IMR-90 (cell line): ENCODE data around the gene KDM5B. TPM values are rescaled to one million over a fixed set of nuclear protein-coding genes. Genes with fewer than 3 reads are reported as not detected.

Source experiments
- ATAC-seq: fragments of 200-7000 bp; cut with Tn5 transposase; 2 replicates; pipeline ENCODE4 v1.9.1; 2020; ENCODE audit warnings: low read depth, mild to moderate bottlenecking, moderate library complexity
- BruUV-seq: library from RNA; stranded (reverse); fragments of 400-500 nt; replicated peaks from 2 replicates; lab custom pipeline; 2021; lab: Mats Ljungman, UMichigan
- CTCF ChIA-PET: fragments of 300-600 bp; formaldehyde crosslinking; extraction: SDS; loops from one replicate; lab custom pipeline; 2021; ENCODE audit warnings: antibody characterized with exemption; lab: Yijun Ruan, JAX
- POLR2A ChIA-PET: fragments of 300-600 bp; sonication (Branson Sonifier 250); formaldehyde crosslinking; loops from one replicate; lab custom pipeline; 2022; ENCODE audit warnings: antibody characterized with exemption; ENCODE audit not compliant: unreplicated experiment; lab: Charles Lee
- DNase-seq: peaks from one replicate; pipeline ENCODE4 v3.0.0; 2013
- H2AFZ ChIP-seq: replicated peaks from 2 replicates; pipeline ENCODE3; 2013; ENCODE audit warnings: low read length, mild to moderate bottlenecking; ENCODE audit not compliant: poor library complexity
- H2AK5ac ChIP-seq: 2 replicates; pipeline ENCODE4 v1.6.1; 2013; ENCODE audit warnings: low read depth, low read length, inconsistent platforms
- H2AK9ac ChIP-seq: replicated peaks from 2 replicates; pipeline ENCODE3; 2013; ENCODE audit warnings: mild to moderate bottlenecking, low read depth, low read length, moderate library complexity; ENCODE audit not compliant: poor library complexity
- H2BK120ac ChIP-seq: 2 replicates; pipeline ENCODE4 v1.6.1; 2013; ENCODE audit warnings: low read depth, low read length, inconsistent platforms
- H2BK15ac ChIP-seq: 3 replicates; pipeline ENCODE4 v1.6.1; 2013; ENCODE audit warnings: low read depth, low read length, inconsistent platforms
- H2BK20ac ChIP-seq: 2 replicates; pipeline ENCODE4 v1.6.1; 2013; ENCODE audit warnings: low read depth, mild to moderate bottlenecking, inconsistent platforms, low read length, moderate library complexity
- H2BK5ac ChIP-seq: 2 replicates; pipeline ENCODE4 v1.6.1; 2013; ENCODE audit warnings: mild to moderate bottlenecking, low read depth, low read length, inconsistent platforms; ENCODE audit not compliant: poor library complexity, severe bottlenecking
- H3K14ac ChIP-seq: replicated peaks from 2 replicates; pipeline ENCODE4 v1.6.1; 2013; ENCODE audit warnings: low read depth, low read length, inconsistent platforms
- H3K18ac ChIP-seq: 2 replicates; pipeline ENCODE4 v1.6.1; 2013; ENCODE audit warnings: low read depth, low read length, control low read depth
- H3K23ac ChIP-seq: 2 replicates; pipeline ENCODE4 v1.6.1; 2013; ENCODE audit warnings: low read depth, low read length, inconsistent platforms
- H3K27ac ChIP-seq: 2 replicates; pipeline ENCODE4 v1.5.1; 2013; ENCODE audit warnings: mild to moderate bottlenecking, control low read depth, low read length; ENCODE audit not compliant: insufficient read depth
- H3K27me3 ChIP-seq: 2 replicates; pipeline ENCODE4 v1.6.1; 2013; ENCODE audit warnings: low read length; ENCODE audit not compliant: control insufficient read depth, insufficient read depth
- H3K36me3 ChIP-seq: 2 replicates; pipeline ENCODE4 v1.6.1; 2013; ENCODE audit warnings: low read length, mixed read lengths; ENCODE audit not compliant: control insufficient read depth, insufficient read depth
- H3K4ac ChIP-seq: 2 replicates; pipeline ENCODE4 v1.6.1; 2013; ENCODE audit warnings: low read depth, low read length, inconsistent platforms
- H3K4me1 ChIP-seq: 2 replicates; pipeline ENCODE4 v1.6.1; 2013; ENCODE audit warnings: low read length, mixed read lengths; ENCODE audit not compliant: control insufficient read depth, insufficient read depth
- H3K4me2 ChIP-seq: 2 replicates; pipeline ENCODE4 v1.6.1; 2013; ENCODE audit warnings: low read depth, mild to moderate bottlenecking, control low read depth, low read length, moderate library complexity
- H3K4me3 ChIP-seq: 2 replicates; pipeline ENCODE4 v1.5.1; 2013; ENCODE audit warnings: low read depth, mild to moderate bottlenecking, control low read depth, low read length, moderate library complexity; ENCODE audit not compliant: insufficient read depth
- H3K56ac ChIP-seq: 2 replicates; pipeline ENCODE4 v1.6.1; 2013; ENCODE audit warnings: low read length, inconsistent platforms; ENCODE audit not compliant: insufficient read depth; ENCODE audit errors: extremely low read depth
- H3K79me1 ChIP-seq, 2 experiments: 2 replicates each; pipeline ENCODE4 v1.6.1; 2013; ENCODE audit warnings: low read length in 2 of 2, inconsistent platforms in 1 of 2, low read depth in 1 of 2
- H3K9ac ChIP-seq: 2 replicates; pipeline ENCODE4 v1.6.1; 2013; ENCODE audit warnings: low read depth, low read length, control low read depth
- H3K9me1 ChIP-seq: 2 replicates; pipeline ENCODE4 v1.6.1; 2013; ENCODE audit warnings: low read length, inconsistent platforms; ENCODE audit not compliant: insufficient read depth
- H3K9me3 ChIP-seq: 2 replicates; pipeline ENCODE4 v1.6.1; 2013; ENCODE audit warnings: low read length; ENCODE audit not compliant: control insufficient read depth, insufficient read depth
- H4K20me1 ChIP-seq: 2 replicates; pipeline ENCODE4 v1.6.1; 2013; ENCODE audit warnings: low read length, inconsistent platforms; ENCODE audit not compliant: insufficient read depth
- H4K5ac ChIP-seq: 2 replicates; pipeline ENCODE4 v1.6.1; 2013; ENCODE audit warnings: mild to moderate bottlenecking, low read depth, low read length, control low read depth
- H4K8ac ChIP-seq, 2 experiments: 2 replicates each; pipeline ENCODE4 v1.6.1; 2013; ENCODE audit warnings: low read depth in 2 of 2, low read length in 2 of 2, control low read depth in 1 of 2, inconsistent platforms in 1 of 2
- H4K91ac ChIP-seq: 2 replicates; pipeline ENCODE4 v1.6.1; 2013; ENCODE audit warnings: low read depth, low read length, inconsistent platforms; ENCODE audit not compliant: insufficient read depth
- BHLHE40 ChIP-seq: fragments of 150-350 bp; IDR thresholded peaks from 2 replicates; pipeline ENCODE4 v1.6.1; 2016; ENCODE audit warnings: mild to moderate bottlenecking, low read depth, low read length
- CEBPB ChIP-seq: IDR thresholded peaks from 2 replicates; pipeline ENCODE4 v1.6.1; 2012; ENCODE audit warnings: low read depth, low read length, improper control_type of control experiment
- CHD1 ChIP-seq: IDR thresholded peaks from 2 replicates; pipeline ENCODE4 v1.6.1; 2012; ENCODE audit warnings: low read depth, low read length, improper control_type of control experiment
- CTCF ChIP-seq: conservative IDR thresholded peaks from 2 replicates; pipeline ENCODE4 v1.5.1; 2012; ENCODE audit warnings: mild to moderate bottlenecking, low read depth, low read length, improper control_type of control experiment
- ELK1 ChIP-seq: fragments of 150-350 bp; IDR thresholded peaks from 2 replicates; pipeline ENCODE4 v1.6.1; 2016; ENCODE audit warnings: low read depth, mild to moderate bottlenecking, low read length, moderate library complexity, borderline replicate concordance
- FOS ChIP-seq: fragments of 150-350 bp; IDR thresholded peaks from 2 replicates; pipeline ENCODE4 v1.6.1; 2016; ENCODE audit warnings: low read depth, low read length
- MAFK ChIP-seq: IDR thresholded peaks from 2 replicates; pipeline ENCODE4 v1.6.1; 2012; ENCODE audit warnings: low read depth, low read length, improper control_type of control experiment
- MXI1 ChIP-seq: IDR thresholded peaks from 2 replicates; pipeline ENCODE4 v1.6.1; 2012; ENCODE audit warnings: low read depth, mild to moderate bottlenecking, low read length, moderate library complexity, borderline replicate concordance
- NFE2L2 ChIP-seq: fragments of 150-350 bp; IDR thresholded peaks from 2 replicates; pipeline ENCODE4 v1.6.1; 2016; ENCODE audit warnings: low read depth, mild to moderate bottlenecking, low read length
- POLR2A ChIP-seq: IDR thresholded peaks from 2 replicates; pipeline ENCODE4 v1.6.1; 2012; ENCODE audit warnings: mild to moderate bottlenecking, low read depth, low read length
- RAD21 ChIP-seq: IDR thresholded peaks from 2 replicates; pipeline ENCODE4 v1.6.1; 2012; ENCODE audit warnings: low read length, improper control_type of control experiment
- RCOR1 ChIP-seq: IDR thresholded peaks from 2 replicates; pipeline ENCODE4 v1.6.1; 2012; ENCODE audit warnings: mild to moderate bottlenecking, low read length, improper control_type of control experiment; ENCODE audit not compliant: insufficient replicate concordance
- RFX5 ChIP-seq: IDR thresholded peaks from 2 replicates; pipeline ENCODE4 v1.8.0; 2012; ENCODE audit warnings: low read depth, mild to moderate bottlenecking, low read length, moderate library complexity
- SMC3 ChIP-seq: fragments of 150-350 bp; IDR thresholded peaks from 2 replicates; pipeline ENCODE4 v1.6.1; 2016; ENCODE audit warnings: low read depth, mild to moderate bottlenecking, antibody characterized with exemption, low read length, moderate library complexity
- USF2 ChIP-seq: fragments of 150-350 bp; IDR thresholded peaks from 2 replicates; pipeline ENCODE4 v1.6.1; 2017; ENCODE audit warnings: mild to moderate bottlenecking, antibody characterized with exemption, low read length, low read depth
- WGBS, 2 experiments: methylation state at CpG; one replicate each; pipeline versions ENCODE4 v1.1.5 to v1.1.7; 2013; ENCODE audit warnings: missing lambda C conversion rate in 2 of 2; ENCODE audit not compliant: insufficient read length in 1 of 2; ENCODE audit errors: extremely low coverage in 2 of 2; 5-methylcytosine and 5-hydroxymethylcytosine counted together
- dilution Hi-C: fragments of 300-500 bp; cut with HindIII; formaldehyde crosslinking; loops from one replicate; pipeline ENCODE4 v1.14.3; 2018; ENCODE audit warnings: low sequenced_read_pairs; ENCODE audit not compliant: unreplicated experiment
- in situ Hi-C: fragments of 300-500 bp; cut with MboI; formaldehyde crosslinking; loops from 3 replicates; pipeline ENCODE4 v1.14.3; 2019; ENCODE audit warnings: low sequenced_read_pairs, inconsistent platforms, mixed read lengths
- intact Hi-C: fragments of 100-400 bp; cut with micrococcal nuclease; formaldehyde crosslinking; loops from 2 replicates; pipeline ENCODE4 v1.10.0; 2022
- polyA plus RNA-seq, 3 experiments: library from polyadenylated mRNA; depleted of rRNA; stranded (reverse); fragments of >200 nt; gene quantifications; 2 replicates each; pipeline ENCODE4 v1.2.3, GENCODE V29; 2012; ENCODE audit warnings: low replicate concordance in 1 of 3
- total RNA-seq: library from RNA; depleted of rRNA; stranded (reverse); fragments of >200 nt; gene quantifications from 2 replicates; pipeline ENCODE4 v1.2.3, GENCODE V29; 2012

Gene KDM5B
- total and polyA plus RNA-seq, 2 of the 4 experiments (the other 2 are of a cell fraction) = 28.8 to 82.1 TPM

- Histone ChIP-seq H2AK9ac (no peak overlapping the region), H2BK20ac (no peak overlapping the region), H3K9me1 (no peaks in the 10 kb centered on the region), H3K14ac (no peak overlapping the region), H3K27ac (no peak overlapping the region), H3K4me3 (no peak overlapping the region), H3K36me3 (no peaks in the 10 kb centered on the region), H4K91ac (no peak overlapping the region), H4K8ac (no peak overlapping the region), H2AFZ (no peak overlapping the region), H3K9ac (no peak overlapping the region), H3K9me3 (no peaks in the 10 kb centered on the region), H3K23ac (no peak overlapping the region), H2BK120ac (no peak overlapping the region), H2BK15ac (no peak overlapping the region), H4K20me1 (no peaks in the 10 kb centered on the region), H4K5ac (no peak overlapping the region), H3K79me1 (no peaks in the 10 kb centered on the region), H3K4me1 (no peaks in the 10 kb centered on the region), H3K56ac (no peak overlapping the region), H2BK5ac (no peak overlapping the region), H3K4ac (no peak overlapping the region), H3K4me2 (no peak overlapping the region), H3K27me3 (peaks cover 59% of the 10 kb centered on the region), H3K18ac (no peak overlapping the region), H2AK5ac (no peak overlapping the region)
- BruUV-seq = no TSS peak
- CTCF ChIA-PET = interaction anchor here (1.5 kb wide), 1 partner anchor 16 kb away, joined by 3 read pairs; no protein-coding TSS in a partner anchor
- TF ChIP-seq MXI1 (no peak), RFX5 (no peak), CTCF (no peak), CEBPB (no peak), MAFK (no peak), POLR2A (no peak), USF2 (no peak), FOS (no peak), SMC3 (no peak), CHD1 (no peak), RAD21 (no peak), BHLHE40 (no peak), RCOR1 (no peak), ELK1 (no peak), NFE2L2 (no peak)
- intact Hi-C loops (loop anchor here (2.0 kb wide), 1 partner anchor 35 kb away; no protein-coding TSS in a partner anchor), in situ Hi-C loops (no loop called here), dilution Hi-C loops (no loop called here)
- DNase-seq = no peak
- no peak for ATAC-seq
- no CpG with 5 or more reads among the region's 2 CpGs for WGBS, 2 experiments
- POLR2A ChIA-PET = no interaction called here
Observed at GRCh38 chr1:202691816-202692215, 116.4 kb downstream of the KDM5B start.
